Prostate gland (tissue), 2 donors: ENCODE measurements around the gene HIP1R.

Experiments
- POLR2A ChIP-seq: fragments of 450-650 bp; IDR thresholded peaks from one replicate; pipeline ENCODE4 v1.6.1; 2016; ENCODE audit warnings: antibody characterized with exemption, mild to moderate bottlenecking
- POLR2AphosphoS5 ChIP-seq: sonication (generic); formaldehyde crosslinking; IDR thresholded peaks from one replicate; pipeline ENCODE4 v1.6.1; 2017; ENCODE audit warnings: antibody characterized with exemption
- TF ChIP-seq, protein P1 (sequence below), 4 experiments: fragments of 200-600 bp in 2 of 4; fragments of 450-650 bp in 2 of 4; sonication (generic) in 2 of 4; IDR thresholded peaks; 1 replicate in 3 of 4; 2 replicates in 1 of 4; pipeline ENCODE4 v1.5.1; 2016 to 2019; ENCODE audit warnings: antibody characterized with exemption in 4 of 4, mild to moderate bottlenecking in 2 of 4, moderate library complexity in 2 of 4

DNA sequence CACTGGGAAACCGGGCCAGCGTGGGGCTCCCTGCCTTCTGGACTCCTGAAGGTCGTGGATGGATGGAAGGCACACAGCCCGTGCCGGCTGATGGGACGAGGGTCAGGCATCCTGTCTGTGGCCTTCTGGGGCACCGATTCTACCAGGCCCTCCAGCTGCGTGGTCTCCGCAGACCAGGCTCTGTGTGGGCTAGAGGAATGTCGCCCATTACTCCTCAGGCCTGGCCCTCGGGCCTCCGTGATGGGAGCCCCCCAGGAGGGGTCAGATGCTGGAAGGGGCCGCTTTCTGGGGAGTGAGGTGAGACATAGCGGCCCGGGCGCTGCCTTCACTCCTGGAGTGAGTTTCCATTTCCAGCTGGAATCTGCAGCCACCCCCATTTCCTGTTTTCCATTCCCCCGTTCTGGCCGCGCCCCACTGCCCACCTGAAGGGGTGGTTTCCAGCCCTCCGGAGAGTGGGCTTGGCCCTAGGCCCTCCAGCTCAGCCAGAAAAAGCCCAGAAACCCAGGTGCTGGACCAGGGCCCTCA, 26.9 kb downstream of the HIP1R start:
- TF ChIP-seq, protein P1, sequence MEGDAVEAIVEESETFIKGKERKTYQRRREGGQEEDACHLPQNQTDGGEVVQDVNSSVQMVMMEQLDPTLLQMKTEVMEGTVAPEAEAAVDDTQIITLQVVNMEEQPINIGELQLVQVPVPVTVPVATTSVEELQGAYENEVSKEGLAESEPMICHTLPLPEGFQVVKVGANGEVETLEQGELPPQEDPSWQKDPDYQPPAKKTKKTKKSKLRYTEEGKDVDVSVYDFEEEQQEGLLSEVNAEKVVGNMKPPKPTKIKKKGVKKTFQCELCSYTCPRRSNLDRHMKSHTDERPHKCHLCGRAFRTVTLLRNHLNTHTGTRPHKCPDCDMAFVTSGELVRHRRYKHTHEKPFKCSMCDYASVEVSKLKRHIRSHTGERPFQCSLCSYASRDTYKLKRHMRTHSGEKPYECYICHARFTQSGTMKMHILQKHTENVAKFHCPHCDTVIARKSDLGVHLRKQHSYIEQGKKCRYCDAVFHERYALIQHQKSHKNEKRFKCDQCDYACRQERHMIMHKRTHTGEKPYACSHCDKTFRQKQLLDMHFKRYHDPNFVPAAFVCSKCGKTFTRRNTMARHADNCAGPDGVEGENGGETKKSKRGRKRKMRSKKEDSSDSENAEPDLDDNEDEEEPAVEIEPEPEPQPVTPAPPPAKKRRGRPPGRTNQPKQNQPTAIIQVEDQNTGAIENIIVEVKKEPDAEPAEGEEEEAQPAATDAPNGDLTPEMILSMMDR (IDR thresholded peaks at IDR 0.05) = no peak
- no peak for TF ChIP-seq POLR2AphosphoS5
- TF ChIP-seq POLR2A = no peak
